GF-D8 (cell line): Measurements from ENCODE around the gene GSN.

ENCODE experiments used
- DNase-seq: peaks from one replicate; lab custom pipeline; 2025; lab: John Stamatoyannopoulos, UW

Gene GSN

DNA sequence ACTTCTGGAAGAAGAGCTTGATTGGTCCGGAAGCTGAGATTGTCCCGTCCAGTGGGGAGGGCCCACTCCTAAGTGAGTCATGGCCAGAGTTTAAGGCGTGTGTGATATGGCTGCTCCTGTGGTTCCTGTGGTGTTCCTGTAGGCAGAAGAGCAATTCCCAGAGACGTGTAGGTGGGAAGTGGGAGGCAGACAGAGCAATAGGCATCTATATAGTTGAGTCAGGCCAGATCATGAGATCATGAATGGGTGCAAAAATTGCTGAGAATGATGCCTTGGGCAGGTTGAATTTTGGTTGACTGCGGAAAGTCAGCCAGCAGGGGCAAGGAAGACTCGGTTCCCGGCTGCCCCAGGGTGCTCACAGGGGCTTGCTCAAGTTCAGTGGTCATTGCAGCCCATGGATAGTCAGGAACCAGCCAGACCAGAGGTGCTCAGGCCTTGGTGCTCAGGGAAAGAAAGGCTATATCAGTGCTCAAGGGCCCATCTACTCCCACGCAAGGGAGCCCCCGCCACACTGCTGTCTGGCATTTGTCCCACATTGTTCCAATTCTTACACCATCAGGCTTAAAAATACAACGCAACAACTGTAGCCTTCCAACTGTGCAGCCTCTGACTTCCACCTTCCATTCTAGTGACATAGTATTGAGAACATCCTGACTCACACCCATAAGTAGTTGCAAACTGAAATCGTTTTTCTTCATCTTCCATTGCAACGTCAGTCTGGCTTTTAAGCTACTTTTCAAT, 21.0 kb upstream of the GSN start:
- no peak for DNase-seq

DNA sequence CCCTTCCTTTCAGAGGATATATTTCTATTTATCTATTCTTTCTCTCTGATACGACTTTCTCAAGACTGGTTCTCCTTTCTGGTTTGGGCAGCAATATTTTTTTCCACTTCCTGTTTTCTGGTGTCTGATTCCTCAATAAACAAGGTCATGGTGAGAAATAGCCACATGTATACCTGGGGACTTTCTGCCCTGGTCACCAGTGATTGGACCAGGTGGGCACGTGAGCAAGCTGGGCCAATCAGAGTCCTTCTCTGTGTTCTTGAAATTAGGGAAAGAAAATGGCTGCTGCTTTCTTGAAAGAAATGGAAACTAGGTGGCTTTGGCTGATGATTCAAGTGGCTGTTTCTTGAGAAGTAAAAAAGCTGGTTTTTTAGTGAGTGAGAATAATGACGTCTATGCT, 18.4 kb upstream of the GSN start:
- DNase-seq = peak; percentile 51

DNA sequence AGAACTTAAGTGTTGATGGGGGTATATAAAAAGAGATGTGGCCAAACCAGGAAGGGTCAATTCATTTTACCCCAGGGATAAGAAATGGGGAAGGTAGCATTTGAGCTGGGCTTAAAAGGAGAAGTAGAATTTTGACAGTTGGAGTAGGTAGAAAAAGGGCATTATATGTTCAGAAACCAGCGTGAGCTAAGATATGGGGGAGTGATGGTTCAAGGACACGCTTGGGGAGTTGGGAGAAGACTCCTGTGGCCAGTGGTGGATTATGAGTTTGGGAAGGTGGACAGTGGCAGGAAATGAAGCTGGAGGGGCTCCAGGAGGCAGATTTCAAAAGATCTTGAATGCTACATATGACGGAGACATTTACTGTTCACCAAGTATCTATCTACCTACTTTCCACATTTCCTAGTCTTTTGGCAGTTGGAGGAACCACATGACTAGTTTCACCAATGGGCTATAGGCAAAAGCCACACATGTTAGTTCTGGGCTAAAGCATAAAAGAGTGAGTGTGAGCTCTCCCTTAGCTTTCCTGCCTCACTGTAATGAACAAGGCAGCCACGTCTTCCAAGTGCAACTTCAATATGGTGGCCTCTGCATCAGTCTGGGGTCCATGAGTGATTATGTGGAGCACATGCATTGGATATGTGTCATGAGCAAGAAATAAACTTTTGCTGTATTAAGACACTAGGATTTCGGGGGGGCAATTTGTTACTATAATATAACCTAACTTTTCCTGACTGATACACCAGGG, 15.7 kb upstream of the GSN start:
- peak; percentile 89 for DNase-seq

DNA sequence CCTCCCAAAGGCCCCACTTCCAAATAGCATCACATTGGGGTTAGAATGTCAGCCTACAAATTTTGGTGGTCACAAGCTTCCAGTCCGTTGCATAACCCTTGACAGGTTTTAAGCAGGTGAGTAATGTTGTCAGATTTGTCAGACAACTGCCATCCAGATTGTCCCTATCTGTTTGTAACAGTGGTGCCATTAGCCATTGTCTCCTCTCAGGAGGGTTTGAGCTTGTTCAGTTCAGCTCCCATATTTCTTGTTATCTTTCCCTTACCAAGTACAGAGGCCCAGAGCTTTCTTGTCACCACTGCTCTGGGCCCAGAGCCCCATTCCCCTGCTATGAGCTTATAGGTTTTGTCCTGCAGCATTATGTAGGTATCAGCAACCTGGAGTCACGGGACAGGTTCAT, 14.8 kb upstream of the GSN start:
- DNase-seq = no peak

DNA sequence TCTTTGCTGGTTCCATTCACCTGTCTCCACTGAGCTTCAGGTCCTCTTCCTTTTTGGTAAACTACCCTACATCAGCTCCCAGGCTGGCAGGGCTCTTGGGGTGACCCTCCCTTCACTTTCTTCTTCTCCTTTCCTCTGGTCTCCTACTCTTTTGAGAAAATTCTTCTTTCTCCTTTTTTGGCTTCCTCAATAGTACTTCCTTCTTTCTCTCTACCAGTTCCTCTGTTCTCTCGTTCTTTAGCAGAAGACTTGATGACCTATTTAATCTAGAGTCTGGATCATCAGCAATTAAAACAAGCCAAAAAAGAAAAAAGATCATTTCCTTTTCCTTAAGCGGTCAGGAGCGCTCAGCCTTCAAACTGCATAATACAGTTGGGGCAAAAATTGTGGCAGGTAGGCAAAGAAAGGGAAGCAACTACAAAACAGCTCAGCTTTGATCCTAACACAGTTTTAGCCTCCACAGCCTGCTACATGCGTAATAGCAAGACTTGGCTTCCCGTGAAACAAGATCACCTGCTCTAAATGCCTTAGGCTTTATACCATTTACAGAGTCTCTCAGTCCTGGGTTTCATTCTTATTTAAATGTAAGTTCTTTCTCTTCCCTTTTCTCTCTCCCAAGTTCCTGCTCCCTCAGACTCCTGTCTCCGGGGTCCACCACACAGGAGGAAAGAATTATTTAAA, 14.0 kb upstream of the GSN start:
- peak; percentile 50 for DNase-seq

DNA sequence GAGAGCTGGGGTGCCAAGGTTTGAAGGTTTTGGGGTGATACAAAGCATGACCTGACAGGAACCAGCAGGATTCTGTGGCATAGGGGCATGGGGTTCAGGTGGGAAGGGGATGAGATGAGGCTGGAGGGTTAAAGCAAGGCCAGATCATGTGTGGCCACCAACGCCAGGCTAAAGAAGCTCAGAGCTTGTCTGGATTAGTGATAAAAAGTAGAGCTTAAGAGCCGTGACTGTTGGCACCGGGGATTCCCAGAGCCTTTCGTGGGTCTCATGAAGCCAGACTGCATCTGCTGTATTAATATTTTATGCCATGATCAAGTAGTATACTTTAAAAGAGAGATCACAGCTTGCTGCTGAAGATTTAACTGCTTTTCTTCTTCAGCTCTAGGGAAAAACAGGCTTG, 8.5 kb upstream of the GSN start:
- DNase-seq = no peak

DNA sequence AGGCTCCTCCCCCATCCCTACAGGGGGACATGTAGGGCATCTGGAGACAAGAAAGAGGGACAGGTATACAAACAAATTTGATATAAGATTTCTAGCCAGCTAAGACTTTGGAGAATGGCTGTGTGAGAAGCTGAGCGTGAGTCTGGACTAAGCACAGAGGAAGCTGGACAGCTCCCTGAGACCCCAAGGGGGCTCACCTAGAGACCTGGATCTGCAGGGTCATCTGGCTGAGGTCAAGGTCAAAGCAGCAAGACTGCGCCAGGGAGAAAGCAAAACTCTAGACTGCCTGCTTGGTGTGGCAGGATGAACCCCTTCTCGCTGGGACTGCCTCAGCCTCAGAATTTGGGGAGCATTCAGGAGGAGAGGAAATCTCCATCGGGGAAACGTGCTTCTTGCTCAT, 8.0 kb upstream of the GSN start:
- no peak for DNase-seq

DNA sequence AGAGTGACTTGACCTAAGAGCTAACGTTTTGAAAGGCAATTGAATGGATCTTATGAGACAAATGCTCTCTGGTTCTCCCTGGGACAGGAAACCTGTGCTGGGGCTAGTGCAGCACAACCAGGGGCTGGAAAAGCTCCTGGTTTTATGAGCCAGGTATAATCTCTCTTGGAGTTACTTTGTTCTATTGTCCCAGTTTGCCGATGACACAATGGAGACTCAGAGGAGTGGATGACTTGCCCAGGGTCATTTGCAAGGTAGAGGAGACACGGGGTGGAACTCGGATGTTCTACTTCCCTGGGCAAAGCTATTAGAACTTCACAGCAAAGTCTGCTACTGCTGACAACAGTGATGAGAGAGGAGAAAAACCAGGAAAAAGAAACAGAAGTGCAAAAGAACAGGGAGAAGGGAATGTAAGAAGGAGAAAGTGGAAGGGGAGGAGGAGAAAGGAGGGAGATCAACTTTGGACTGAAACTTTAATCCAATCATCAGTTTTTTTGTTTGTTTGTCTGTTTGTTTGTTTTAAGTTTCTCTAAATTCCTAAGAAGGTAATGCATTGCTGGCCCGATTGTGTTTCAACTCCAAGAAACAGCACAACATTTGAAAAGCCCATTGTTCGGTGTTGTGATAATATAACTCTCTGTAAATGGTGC, 7.4 kb upstream of the GSN start:
- no peak for DNase-seq

DNA sequence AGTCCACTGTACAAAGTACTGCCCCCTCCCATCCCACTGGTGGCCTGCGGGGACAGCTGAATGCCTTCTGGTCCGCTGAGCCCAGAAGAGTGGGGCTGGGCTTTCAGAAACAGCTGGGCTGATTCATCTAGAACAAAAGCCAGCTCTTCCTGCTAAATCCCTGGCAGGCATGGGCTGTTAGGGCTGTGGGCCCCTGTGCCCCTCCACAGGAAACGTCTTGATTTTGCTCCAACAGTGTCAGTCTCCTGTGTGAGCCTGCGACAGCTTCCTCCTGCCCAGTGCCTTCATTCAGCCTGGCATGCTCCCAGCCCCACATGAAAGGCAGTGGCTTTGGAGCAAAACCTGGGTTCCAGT, 6.9 kb upstream of the GSN start:
- no peak for DNase-seq

DNA sequence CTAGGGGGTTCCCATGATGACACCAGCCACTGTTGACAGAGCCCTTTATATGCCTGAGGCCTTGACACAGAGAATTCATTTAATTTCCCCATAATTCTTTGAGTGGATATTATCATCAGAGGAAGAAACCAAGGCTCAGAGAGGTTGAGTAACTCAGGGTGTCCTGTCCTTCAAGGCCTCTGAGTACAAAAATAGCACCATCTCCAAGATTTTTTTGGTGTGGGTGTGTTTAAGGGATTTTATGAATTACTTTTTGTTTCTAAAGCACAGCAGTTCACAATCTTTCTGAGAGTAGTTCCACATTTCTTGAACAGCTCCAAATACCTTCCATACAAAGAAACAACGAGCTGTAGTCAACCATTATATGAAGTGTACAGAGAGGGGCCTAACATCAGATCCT, 6.2 kb upstream of the GSN start:
- DNase-seq = no peak

DNA sequence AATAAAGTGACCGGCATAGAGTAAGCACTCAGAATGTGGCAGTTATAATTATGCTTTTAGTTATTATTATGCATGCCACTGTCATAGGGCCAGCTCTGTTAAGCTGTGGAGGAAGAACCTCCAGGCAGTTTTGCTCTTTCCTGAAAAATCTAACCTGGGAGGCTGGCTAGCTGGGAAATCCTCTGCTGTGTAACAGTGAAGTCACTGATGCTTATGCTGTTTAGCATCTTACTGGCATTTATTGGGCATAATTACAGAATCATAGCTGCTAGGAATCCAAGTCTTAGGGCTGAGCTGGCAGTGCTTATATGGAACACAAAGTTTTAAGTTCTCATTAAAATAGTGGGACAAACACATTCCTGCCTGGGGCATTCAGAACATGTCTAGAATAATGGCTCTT, 5.5 kb upstream of the GSN start:
- DNase-seq = no peak

DNA sequence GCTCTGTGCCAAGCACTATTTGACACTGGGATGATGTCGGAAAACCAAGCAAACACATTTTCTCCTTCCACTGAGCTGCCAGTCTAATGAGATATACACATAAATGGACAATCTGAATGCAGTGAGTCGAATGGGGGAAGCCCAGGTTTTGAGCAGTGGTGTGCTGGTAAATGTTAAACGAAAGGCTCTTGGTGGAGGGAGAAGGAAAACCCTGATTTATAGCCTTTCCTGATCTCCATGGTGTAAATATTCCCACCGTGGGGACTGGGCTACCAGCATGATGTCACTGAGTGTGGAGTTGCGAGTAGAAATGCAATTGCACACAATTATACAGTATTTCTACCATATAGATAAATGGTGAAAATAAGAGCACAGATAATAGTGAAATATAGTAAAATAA, 5.0 kb upstream of the GSN start:
- no peak for DNase-seq

DNA sequence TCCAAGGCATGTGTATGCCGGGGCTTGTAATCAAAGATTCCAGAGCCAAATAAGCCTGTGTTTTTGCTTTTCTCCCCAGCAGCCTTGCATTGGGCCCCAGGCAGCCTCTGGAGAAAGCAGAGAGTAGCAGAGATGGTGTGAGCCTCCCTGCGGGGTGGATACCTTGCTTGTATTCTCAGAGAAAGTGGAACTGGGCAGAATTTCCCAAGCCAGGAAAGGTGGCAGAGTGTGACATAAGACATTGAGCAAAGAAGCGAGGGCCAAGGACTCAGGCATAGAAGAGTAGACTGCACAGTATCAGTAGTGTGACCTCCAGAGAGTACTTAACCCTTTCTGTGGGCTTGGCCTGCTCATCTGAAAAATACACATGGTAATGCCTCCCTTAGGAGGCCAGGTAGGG, 1.6 kb upstream of the GSN start:
- no peak for DNase-seq

DNA sequence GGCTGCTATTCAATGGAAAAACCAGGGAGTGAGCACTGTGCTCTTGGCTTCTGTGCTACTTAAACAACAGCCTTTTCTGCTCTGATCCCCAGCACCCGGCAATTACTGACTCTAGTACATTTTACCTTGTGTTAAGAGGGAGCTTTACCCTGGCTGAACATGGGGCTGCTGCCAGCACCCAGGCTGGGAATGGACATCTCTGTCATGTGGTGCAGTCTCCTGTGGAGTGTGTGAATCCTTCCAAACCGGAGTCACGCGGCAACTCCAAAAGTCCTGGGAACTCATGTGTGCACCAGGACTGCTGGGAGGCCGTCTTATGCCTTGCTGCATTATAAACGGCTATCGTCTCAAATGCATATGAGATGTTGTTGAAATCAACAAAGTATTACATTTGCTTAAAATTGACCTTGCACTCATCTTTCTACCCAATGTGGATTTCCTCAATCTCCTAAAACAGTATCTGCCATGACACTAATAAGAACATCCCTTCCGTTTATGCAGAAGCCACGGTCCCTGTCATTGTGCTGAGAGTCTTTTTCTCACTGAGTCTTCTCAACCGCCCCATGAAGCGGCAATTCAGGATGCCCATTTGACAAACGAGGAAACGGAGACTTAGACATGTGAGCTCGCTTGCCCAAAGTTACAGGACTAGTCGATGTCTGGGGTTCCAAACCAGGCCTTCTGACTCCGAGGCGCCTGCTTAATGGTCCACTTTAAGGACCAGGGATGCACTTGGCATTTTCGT, 884 bp upstream of the GSN start:
- no peak for DNase-seq

DNA sequence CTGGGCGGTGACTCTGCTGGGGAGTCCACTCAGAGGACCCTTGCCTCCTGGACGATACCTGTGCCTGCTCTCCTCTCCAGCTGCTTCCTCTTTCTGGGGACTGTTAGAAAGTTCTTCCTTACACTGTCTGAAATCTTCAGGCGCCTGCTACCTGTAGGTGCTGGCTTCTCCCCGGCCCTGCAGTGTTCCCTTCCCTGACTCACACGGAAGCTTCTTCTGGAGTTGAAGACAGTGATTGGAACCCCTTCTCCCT, 562 bp downstream of the GSN start:
- DNase-seq = no peak

DNA sequence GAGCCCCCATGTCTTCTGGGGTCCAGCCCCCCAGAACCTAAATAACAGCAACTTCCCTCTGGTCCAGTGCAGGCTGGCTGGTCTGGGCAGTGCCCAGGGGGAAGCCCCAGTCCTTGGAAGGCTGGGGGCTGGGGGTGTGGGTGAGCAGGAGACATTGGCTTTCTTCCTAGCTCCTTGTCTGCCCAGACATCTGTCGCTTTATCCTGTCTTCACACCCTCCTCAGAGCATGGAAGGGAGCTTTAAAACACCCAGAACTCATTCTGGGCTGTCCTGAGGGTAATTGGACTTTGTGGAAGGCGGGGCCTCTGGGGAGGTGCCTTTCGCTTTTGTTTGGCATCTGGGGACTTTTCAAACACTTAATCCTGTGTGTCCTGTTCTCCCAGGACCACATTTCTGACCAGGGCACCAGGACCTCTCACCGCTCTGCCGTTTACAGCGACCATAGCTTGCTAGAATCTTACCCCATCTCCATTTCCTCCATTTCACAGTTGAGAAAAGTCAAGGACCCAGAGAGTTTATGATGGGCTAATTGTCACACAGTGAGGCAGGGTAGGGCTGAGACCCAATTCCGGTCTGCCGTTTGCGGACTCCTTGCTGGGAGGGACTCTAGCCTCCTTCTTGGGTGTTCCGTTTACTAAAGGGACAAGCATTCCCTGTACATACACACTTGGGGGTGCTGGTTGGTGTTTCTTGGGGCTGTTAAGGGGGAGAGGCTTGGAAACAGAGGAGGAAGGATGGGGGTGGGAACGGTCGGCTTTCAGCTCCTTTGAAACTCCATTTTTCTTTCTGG, 1.1 kb downstream of the GSN start:
- no peak for DNase-seq

DNA sequence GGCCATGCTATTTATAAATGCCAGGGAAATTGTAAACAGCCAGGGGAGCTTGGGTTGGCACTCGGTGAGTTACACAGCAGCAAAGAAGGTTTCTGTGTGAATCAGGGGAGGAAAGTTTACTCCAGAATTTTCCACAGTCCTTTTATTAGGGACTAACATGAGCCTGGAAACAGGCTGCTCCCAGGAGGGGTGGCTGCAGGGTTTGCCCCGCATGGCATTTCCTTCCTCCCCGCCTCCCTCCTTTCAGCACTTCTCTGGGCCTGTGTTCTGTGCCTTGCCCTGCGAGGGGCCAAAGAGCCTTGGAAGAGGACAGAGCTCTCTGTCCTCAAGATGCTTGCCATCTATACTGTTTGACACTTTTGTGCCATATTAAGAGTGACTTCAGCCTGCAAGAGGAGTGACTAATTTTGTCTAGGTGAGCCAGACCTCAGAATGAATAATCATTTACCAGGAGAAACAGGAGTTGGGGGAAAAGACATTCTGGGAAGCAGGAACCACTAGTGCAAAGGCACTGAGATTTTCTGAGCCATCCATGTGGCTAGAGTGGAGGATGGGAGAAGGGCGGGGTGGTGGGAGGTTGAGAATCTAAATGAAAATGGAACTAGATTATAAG, 1.8 kb downstream of the GSN start:
- DNase-seq = no peak

DNA sequence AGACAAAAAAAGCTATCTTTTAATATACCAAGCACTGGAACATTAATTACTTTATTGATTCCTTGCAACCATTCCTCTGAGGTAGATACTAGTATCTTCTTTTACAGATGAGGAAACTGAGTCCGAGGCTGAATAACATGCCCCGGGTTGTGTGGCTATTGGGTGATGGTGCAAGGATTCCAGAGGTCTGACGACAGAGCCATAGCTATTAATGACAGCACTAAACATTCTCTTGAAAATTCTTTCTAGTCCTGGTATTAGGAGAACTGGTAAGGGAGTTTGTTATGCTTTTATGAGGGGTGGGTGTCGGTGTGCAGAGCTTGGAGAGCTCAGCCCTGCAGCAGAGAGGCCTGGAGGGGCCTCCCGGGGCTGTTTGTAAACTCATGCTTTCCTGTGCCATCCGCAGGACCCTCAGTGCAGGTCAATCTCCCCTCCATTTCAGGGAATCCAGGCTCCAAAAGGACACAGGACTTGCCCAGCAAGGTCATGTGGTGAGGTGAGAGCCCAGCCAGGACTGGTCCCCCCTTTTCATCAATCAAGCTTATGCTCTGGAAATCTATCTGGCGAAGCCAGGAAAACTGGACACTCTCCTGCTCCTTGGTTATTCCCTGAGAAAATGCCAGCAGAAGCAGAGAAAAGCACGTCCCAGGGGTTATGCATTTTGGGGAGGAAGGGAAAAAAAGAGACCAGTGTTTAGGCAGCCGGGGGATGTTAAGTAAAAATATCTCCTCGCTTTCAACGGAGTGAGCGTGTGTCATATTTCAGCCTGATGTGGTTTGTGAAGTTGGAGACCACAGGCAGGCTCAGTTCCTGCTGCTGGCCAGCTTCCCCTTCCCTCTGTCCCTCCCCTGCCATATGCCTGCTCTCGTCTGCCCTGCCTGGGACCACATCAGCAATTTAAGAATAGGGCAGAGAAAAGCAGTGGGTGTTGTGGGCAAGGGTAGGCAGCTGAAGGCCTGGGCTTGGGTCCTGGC, 3.7 kb downstream of the GSN start:
- DNase-seq = peak; percentile 85

DNA sequence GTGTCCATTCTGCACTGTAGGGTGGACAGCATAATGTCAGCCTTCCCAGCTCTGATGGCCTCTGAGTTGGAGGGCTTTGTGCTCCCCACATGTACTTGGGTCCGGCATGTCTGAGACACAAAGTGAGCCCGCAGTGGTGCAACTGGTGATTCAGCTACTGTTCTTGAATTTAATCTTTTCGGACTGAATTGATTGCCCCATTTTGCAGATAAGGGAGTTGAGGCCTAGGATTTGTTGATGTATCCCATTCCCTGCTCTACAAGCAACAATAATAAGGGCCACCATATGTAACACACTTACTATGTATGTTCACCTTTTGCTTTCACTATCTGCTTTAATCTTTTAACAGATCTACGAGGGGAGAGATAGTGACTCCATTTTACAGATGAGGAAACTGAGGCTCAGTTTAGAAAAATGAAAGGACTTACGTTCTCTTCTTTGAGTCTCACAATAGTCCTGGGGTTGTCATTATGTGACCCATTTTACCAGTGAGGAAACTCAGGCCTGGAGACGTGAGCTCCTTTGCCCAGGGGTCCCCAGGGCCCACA, 4.5 kb downstream of the GSN start:
- DNase-seq = no peak
